ENCODE measurements around the gene SH3GLB1.
"Not testable (repeated sequence)": the region's sequence is repeated elsewhere in the genome, so short reads cannot be mapped to it uniquely, and the experiment has no call there.

SH3GLB1 gene

GRCh38 chr1:86704458-86704971 is at the start of gene SH3GLB1:
Gene SH3GLB1 (plus strand): TSS chr1:86704576. CDS start chr1:86704900, 324 bp downstream.
- peak; percentile 92 for ATAC-seq (ENCODE audit: low read depth)
- peak; percentile 89 for DNase-seq (ENCODE audit: low spot score)
- peak within 1 kb of the TSS; percentile 81 for H3K27ac ChIP-seq (ENCODE audit: poor library complexity, severe bottlenecking)
- H3K27me3 ChIP-seq (ENCODE audit: insufficient read depth, poor library complexity, severe bottlenecking) = no peaks in the 10 kb centered on the region
- TF ChIP-seq CTCF (IDR thresholded peaks at IDR 0.05; ENCODE audit: poor library complexity, severe bottlenecking) = peak; percentile 97
- H3K4me3 ChIP-seq (ENCODE audit: severe bottlenecking) = peak within 1 kb of the TSS; percentile 70
- H3K9me3 ChIP-seq (ENCODE audit: severe bottlenecking) = no peaks in the 10 kb centered on the region
- peaks cover 27% of the 10 kb centered on the region for H3K36me3 ChIP-seq (ENCODE audit: low read depth)
- peaks cover 16% of the 10 kb centered on the region for H3K4me1 ChIP-seq (ENCODE audit: insufficient read depth, poor library complexity, severe bottlenecking)

GRCh38 chr1:86658381-86658780 is 46.0 kb upstream of the SH3GLB1 start:
- not testable (repeated sequence) for ATAC-seq (ENCODE audit: low read depth); H3K9me3 ChIP-seq (ENCODE audit: severe bottlenecking); H3K4me3 ChIP-seq (ENCODE audit: severe bottlenecking); H3K27ac ChIP-seq (ENCODE audit: poor library complexity, severe bottlenecking); H3K27me3 ChIP-seq (ENCODE audit: insufficient read depth, poor library complexity, severe bottlenecking); H3K36me3 ChIP-seq (ENCODE audit: low read depth); H3K4me1 ChIP-seq (ENCODE audit: insufficient read depth, poor library complexity, severe bottlenecking); DNase-seq (ENCODE audit: low spot score)

GRCh38 chr1:86666368-86666767 is 38.0 kb upstream of the SH3GLB1 start:
- Histone ChIP-seq H3K4me3 (ENCODE audit: severe bottlenecking) (no peak overlapping the region), H3K9me3 (ENCODE audit: severe bottlenecking) (no peaks in the 10 kb centered on the region), H3K4me1 (ENCODE audit: insufficient read depth, poor library complexity, severe bottlenecking) (no peaks in the 10 kb centered on the region), H3K27me3 (ENCODE audit: insufficient read depth, poor library complexity, severe bottlenecking) (no peaks in the 10 kb centered on the region), H3K27ac (ENCODE audit: poor library complexity, severe bottlenecking) (no peak overlapping the region), H3K36me3 (ENCODE audit: low read depth) (no peaks in the 10 kb centered on the region)
- peak; percentile 28 for DNase-seq (ENCODE audit: low spot score)
- no peak for TF ChIP-seq CTCF (IDR thresholded peaks at IDR 0.05; ENCODE audit: poor library complexity, severe bottlenecking)
- ATAC-seq (ENCODE audit: low read depth) = no peak

- Histone ChIP-seq H3K27ac (ENCODE audit: poor library complexity, severe bottlenecking) (no peak overlapping the region), H3K36me3 (ENCODE audit: low read depth) (no peaks in the 10 kb centered on the region), H3K9me3 (ENCODE audit: severe bottlenecking) (no peaks in the 10 kb centered on the region), H3K4me3 (ENCODE audit: severe bottlenecking) (no peak overlapping the region), H3K4me1 (ENCODE audit: insufficient read depth, poor library complexity, severe bottlenecking) (no peaks in the 10 kb centered on the region), H3K27me3 (ENCODE audit: insufficient read depth, poor library complexity, severe bottlenecking) (no peaks in the 10 kb centered on the region)
- TF ChIP-seq CTCF (IDR thresholded peaks at IDR 0.05; ENCODE audit: poor library complexity, severe bottlenecking) = peak; percentile 50
- DNase-seq (ENCODE audit: low spot score) (no peak), ATAC-seq (ENCODE audit: low read depth) (no peak)
Observed at GRCh38 chr1:86687595-86687994, 16.8 kb upstream of the SH3GLB1 start.

- H3K9me3 ChIP-seq (ENCODE audit: severe bottlenecking) = no peaks in the 10 kb centered on the region
- no peak for DNase-seq (ENCODE audit: low spot score)
- no peak overlapping the region for H3K4me3 ChIP-seq (ENCODE audit: severe bottlenecking)
- H3K27ac ChIP-seq (ENCODE audit: poor library complexity, severe bottlenecking) = no peak overlapping the region
- no peak for ATAC-seq (ENCODE audit: low read depth)
- no peaks in the 10 kb centered on the region for H3K27me3 ChIP-seq (ENCODE audit: insufficient read depth, poor library complexity, severe bottlenecking)
- no peaks in the 10 kb centered on the region for H3K36me3 ChIP-seq (ENCODE audit: low read depth)
- H3K4me1 ChIP-seq (ENCODE audit: insufficient read depth, poor library complexity, severe bottlenecking) = peaks cover 17% of the 10 kb centered on the region
- no peak for TF ChIP-seq CTCF (IDR thresholded peaks at IDR 0.05; ENCODE audit: poor library complexity, severe bottlenecking)
Observed at GRCh38 chr1:86692641-86693040, 11.7 kb upstream of the SH3GLB1 start.
